ENCODE data around the gene KRTAP3-3. TPM values are rescaled to one million over a fixed set of nuclear protein-coding genes. Genes with fewer than 3 reads are reported as not detected.
"Not testable (repeated sequence)": the region's sequence is repeated elsewhere in the genome, so short reads cannot be mapped to it uniquely, and the experiment has no call there.

Gene KRTAP3-3
- polyA plus RNA-seq (ENCODE audit: insufficient read length), result not detected

GRCh38 chr17:40993839-40994238 lies at the start of gene KRTAP3-3:
KRTAP3-3 (minus strand) TSS chr17:40994164; CDS start chr17:40994097, 67 bp downstream.
- no peak for DNase-seq (ENCODE audit: low read depth)

DNA sequence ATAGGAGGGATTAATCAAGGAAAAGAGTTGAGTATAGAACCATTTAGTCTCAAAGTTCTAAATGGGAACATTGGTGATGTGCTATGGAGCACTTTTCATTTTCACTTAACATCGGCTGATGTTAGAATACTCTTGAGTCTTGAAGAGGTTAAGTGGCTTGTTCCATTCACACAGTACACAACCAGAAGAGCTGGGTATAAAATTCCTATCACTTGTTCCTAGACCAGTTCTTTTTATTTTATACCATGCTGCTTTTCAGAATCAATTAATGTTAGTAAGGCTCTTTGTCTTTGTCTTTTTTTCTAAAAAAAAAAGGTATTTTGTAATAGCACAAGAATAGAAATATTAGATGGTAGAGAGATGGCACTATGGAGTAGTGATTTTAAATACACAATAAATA lies 49.0 kb upstream of the KRTAP3-3 start:
- no peak for DNase-seq (ENCODE audit: low read depth)

- not testable (repeated sequence) for DNase-seq (ENCODE audit: low read depth)
Observed at GRCh38 chr17:41040783-41041571, 47.0 kb upstream of the KRTAP3-3 start, which contains the start of gene KRTAP1-1. KRTAP1-1 (minus strand) TSS chr17:41041450; CDS start chr17:41041397, 53 bp downstream.

- DNase-seq (ENCODE audit: low read depth), result no peak
Observed at GRCh38 chr17:41037853-41038350, 43.9 kb upstream of the KRTAP3-3 start.

DNA sequence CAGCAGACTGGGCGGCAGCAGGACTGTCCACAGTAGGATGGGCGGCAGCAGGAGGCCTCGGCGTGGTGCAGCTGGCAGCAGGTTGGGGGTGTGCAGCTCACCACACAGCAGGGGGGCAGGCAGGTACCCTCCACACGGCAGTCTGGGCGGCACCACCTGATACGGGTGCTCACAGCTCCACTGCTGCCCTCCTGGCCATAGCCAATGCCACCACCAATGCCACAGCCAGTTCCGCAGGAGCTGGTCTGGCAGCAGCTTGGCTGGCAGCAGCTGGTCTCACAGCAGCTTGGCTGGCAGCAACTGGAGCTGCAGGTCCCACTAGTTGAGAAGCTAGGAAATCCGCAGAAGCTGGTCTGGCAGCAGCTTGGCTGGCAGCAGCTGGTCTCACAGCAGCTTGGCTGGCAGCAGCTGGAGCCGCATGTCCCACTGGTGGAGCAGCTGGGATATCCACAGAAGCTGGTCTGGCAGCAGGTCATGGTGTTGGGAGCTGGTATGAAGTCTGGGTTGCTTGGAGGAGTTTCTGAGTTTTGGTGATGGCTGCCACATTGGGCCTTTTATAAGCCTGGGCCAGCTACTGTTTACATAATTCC lies 40.5 kb upstream of the KRTAP3-3 start, which contains the start of gene KRTAP1-3:
Gene KRTAP1-3, minus strand, starts transcription at position 529 of the 590 bp plus-strand sequence. Its CDS starts 53 bp downstream, at position 476.
- not testable (repeated sequence) for DNase-seq (ENCODE audit: low read depth)

- no peak for DNase-seq (ENCODE audit: low read depth)
Observed at GRCh38 chr17:41029633-41030245, 35.8 kb upstream of the KRTAP3-3 start, which contains the start of gene KRTAP1-4. KRTAP1-4 (minus strand) TSS chr17:41030195; CDS start chr17:41030078, 117 bp downstream.

- no peak for DNase-seq (ENCODE audit: low read depth)
Observed at GRCh38 chr17:41026715-41027471, 32.9 kb upstream of the KRTAP3-3 start, which contains the start of gene KRTAP1-5. KRTAP1-5 (minus strand) TSS chr17:41027208; CDS start chr17:41027155, 53 bp downstream.

GRCh38 chr17:41024697-41025096 lies 30.7 kb upstream of the KRTAP3-3 start:
- no peak for DNase-seq (ENCODE audit: low read depth)

DNA sequence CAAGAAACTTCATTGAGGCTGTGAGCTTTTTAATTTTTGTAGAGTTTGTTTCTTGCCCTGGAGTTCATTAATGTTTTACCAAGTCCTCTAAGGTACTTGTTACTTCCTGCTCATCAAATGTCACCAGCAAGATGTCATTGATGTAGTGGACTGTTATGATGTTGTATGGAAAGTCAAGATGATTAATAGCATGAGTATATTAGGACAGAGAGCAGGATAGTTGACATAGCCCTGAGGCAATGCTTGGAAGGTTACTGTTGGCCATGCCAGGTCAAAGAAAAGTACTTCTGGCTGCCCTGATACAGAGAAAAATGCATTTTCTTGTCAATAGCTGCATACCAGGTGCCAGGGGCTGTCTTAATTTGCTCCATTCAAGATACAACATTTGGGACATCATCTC lies 26.4 kb upstream of the KRTAP3-3 start:
- no peak for DNase-seq (ENCODE audit: low read depth)

DNA sequence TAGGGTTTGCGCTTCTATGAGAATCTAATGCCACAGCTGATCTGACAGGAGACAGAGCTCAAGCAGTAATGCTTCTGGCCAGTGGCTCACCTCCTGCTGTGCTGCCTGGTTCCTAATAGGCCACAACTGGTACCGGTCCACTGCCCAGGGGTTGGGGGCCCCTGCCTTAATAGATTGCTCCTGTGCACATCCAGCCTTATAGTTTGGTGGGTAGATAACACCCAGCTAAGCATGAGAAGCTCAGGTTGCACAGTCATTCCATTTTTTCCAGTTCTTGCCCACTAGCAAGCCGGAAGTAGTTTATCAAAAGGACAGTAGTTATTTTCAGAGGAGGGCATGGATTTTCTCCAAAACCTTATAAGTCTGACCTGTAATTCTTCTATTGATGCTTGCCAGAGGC lies 25.5 kb upstream of the KRTAP3-3 start:
- DNase-seq (ENCODE audit: low read depth), result no peak

DNA sequence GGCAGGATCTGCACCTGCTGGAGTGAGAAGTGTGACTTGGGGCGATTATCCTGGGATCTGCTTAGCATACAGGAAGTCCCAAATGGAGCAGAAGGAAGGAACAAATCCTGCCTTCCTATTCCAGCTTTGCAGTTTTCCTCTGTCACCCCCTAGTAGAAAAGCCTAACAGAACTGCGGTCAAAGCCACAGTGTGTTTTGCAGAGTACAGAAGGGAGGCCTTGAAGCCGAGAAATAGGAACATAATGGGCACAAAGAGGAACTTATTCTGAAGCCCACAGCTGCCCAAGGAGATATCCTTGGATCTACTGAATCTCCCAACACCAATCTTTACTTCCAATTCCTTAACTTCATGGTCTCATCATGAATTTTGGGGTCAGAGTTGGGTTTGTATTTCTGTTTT lies 24.6 kb upstream of the KRTAP3-3 start:
- DNase-seq (ENCODE audit: low read depth), result no peak

GRCh38 chr17:41016578-41017215 lies 22.7 kb upstream of the KRTAP3-3 start:
- DNase-seq (ENCODE audit: low read depth), result no peak

- DNase-seq (ENCODE audit: low read depth), result no peak
Observed at GRCh38 chr17:41015454-41015853, 21.5 kb upstream of the KRTAP3-3 start.

GRCh38 chr17:41013606-41014005 lies 19.6 kb upstream of the KRTAP3-3 start:
- DNase-seq (ENCODE audit: low read depth), result peak; percentile 14

- no peak for DNase-seq (ENCODE audit: low read depth)
Observed at GRCh38 chr17:41013181-41013580, 19.2 kb upstream of the KRTAP3-3 start.

DNA sequence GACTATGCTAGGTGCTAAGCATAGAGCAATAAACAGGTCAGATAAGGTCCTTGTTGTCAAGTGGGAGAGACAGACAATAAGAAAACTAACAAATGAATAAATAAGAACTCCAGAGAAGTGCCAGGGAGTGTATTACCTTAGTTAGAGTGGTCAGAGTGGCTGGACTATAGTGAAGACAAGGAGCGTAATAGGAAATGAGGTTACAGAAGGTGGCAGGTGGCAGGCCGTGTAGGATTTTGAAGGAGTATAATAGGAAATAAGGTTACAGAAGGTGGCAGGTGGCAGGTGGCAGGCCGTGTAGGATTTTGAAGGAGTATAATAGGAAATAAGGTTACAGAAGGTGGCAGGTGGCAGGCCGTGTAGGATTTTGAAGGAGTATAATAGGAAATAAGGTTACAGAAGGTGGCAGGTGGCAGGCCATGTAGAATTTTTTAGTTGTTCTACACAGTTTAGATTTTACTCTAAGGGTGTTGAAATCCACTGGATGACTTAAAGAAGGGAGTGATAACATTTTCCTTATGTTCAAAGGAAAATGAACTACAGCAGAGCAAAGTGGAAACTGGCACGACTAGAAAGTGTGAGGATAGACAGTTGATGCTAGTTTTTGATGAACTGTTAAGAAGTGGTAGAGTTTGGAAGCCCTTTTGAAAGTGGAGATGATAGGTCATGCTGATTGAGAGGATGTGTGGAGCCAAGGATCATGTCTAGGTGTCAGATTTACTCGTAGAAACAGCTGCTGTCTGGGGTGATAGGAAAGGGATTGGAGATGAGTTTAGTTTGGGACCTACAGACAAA lies 18.6 kb upstream of the KRTAP3-3 start:
- no peak for DNase-seq (ENCODE audit: low read depth)

GRCh38 chr17:41010441-41010840 lies 16.5 kb upstream of the KRTAP3-3 start:
- no peak for DNase-seq (ENCODE audit: low read depth)

DNA sequence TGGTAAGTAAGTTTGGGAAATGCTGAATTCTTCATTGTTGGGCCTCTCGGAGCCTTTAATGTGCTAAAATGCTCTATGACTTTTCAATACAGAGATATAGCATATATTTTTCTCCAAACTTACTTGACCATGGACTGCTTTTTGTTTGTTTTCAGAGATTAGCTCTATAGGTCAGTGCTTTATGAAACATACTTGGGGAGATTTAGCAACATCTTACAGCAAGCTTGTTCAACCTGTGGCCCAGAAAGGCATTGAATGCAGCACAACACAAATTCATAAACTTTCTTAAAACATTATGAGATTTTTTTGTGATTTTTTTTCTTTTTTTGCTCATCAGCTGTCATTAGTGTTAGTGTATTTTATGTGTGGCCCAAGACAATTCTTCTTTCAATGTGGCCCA lies 16.0 kb upstream of the KRTAP3-3 start:
- DNase-seq (ENCODE audit: low read depth), result no peak

GRCh38 chr17:41009301-41009760 lies 15.4 kb upstream of the KRTAP3-3 start:
- no peak for DNase-seq (ENCODE audit: low read depth)

GRCh38 chr17:41008811-41009210 lies 14.8 kb upstream of the KRTAP3-3 start, which contains the start of gene KRTAP3-1:
KRTAP3-1 (minus strand) TSS chr17:41009128; CDS start chr17:41009074, 54 bp downstream.
- DNase-seq (ENCODE audit: low read depth), result no peak
